Spleen (tissue), 7 donors: Measurements from ENCODE around the gene AKIP1.

Experiments used
- CTCF ChIP-seq, 11 experiments: fragments of 200-600 bp in 7 of 11; fragments of 450-650 bp in 4 of 11; sonication (generic) in 4 of 11; IDR thresholded peaks in 8 of 11; conservative IDR thresholded peaks in 3 of 11; 1 replicate in 7 of 11; 2 replicates in 4 of 11; pipeline versions ENCODE4 v1.4.0 to v1.8.0; 2016 to 2021; ENCODE audit warnings: antibody characterized with exemption in 11 of 11, inconsistent platforms in 4 of 11, mild to moderate bottlenecking in 1 of 11
- POLR2AphosphoS5 ChIP-seq, 3 donors: sonication (generic); formaldehyde crosslinking; IDR thresholded peaks; one replicate each; pipeline ENCODE4 v1.5.1; 2017; ENCODE audit warnings: antibody characterized with exemption in 3 of 3
- donor health status: DM: no; HTN: no; CAD: no; lungs with moderate emphysema.
- donor health status: DM: no; HTN: no; CAD: no.
- donor health status: DM: no; HTN: no; CAD: no.

GRCh38 chr11:8930456-8931175 is 19.6 kb downstream of the AKIP1 start:
- TF ChIP-seq POLR2AphosphoS5 (IDR thresholded peaks at IDR 0.05) (no peak), CTCF (IDR thresholded peaks at IDR 0.05 in 8 of 11, conservative IDR thresholded peaks at IDR 0.05 in 3 of 11) (no peak)
